Stomach smooth muscle (tissue), 2 donors: ENCODE results near the gene CFAP410.

Experiments
- H3K27ac ChIP-seq: one replicate; pipeline ENCODE4 v1.7.0; 2013; ENCODE audit warnings: mild to moderate bottlenecking, low read length, inconsistent platforms
- H3K27me3 ChIP-seq, 2 donors: one replicate each; pipeline ENCODE4 v1.7.0; 2013; ENCODE audit warnings: low read length in 2 of 2; ENCODE audit not compliant: insufficient read depth in 2 of 2, control insufficient read depth in 1 of 2
- H3K36me3 ChIP-seq, 2 donors: one replicate each; pipeline ENCODE4 v1.7.0; 2013; ENCODE audit warnings: low read length in 2 of 2; ENCODE audit not compliant: control insufficient read depth in 2 of 2, insufficient read depth in 2 of 2
- H3K4me1 ChIP-seq: one replicate; pipeline ENCODE4 v1.7.0; 2013; ENCODE audit warnings: low read length; ENCODE audit not compliant: control insufficient read depth, insufficient read depth
- H3K4me3 ChIP-seq, 2 donors: one replicate each; pipeline ENCODE4 v1.7.0; 2013; ENCODE audit warnings: low read length in 2 of 2
- H3K9ac ChIP-seq, 2 donors: one replicate each; pipeline ENCODE4 v1.7.0; 2013; ENCODE audit warnings: low read length in 2 of 2, mild to moderate bottlenecking in 1 of 2
- H3K9me3 ChIP-seq, 2 donors: one replicate each; pipeline ENCODE4 v1.7.0; 2013; ENCODE audit warnings: low read length in 2 of 2; ENCODE audit not compliant: control insufficient read depth in 2 of 2
- donor health status: healthy.
- donor health status: Pancreatic carcinoma.

The CFAP410 gene

GRCh38 chr21:44279354-44280260, 59.6 kb downstream of the CFAP410 start:
- H3K9ac ChIP-seq, result no peak overlapping the region
- H3K9me3 ChIP-seq, result no peaks in the 10 kb centered on the region
- H3K27me3 ChIP-seq, result no peaks in the 10 kb centered on the region
- no peaks in the 10 kb centered on the region for H3K4me1 ChIP-seq
- H3K27ac ChIP-seq, result no peak overlapping the region
- H3K4me3 ChIP-seq, result no peak overlapping the region
- H3K36me3 ChIP-seq, result no peaks in the 10 kb centered on the region
